Brain microvascular endothelial cell (primary cell): ENCODE data around the gene ADGRL3.
A peak's percentile ranks its signal among the peaks of the same experiment; 100 is the strongest.

Experiments
- DNase-seq: peaks from one replicate; pipeline ENCODE4 v3.0.0-alpha.2; 2020
- H3K27ac ChIP-seq: fragments of 250-450 bp; sonication (Bioruptor Pico); 2 replicates; pipeline ENCODE4 v1.5.1; 2020; ENCODE audit warnings: mild to moderate bottlenecking, moderate library complexity
- H3K27me3 ChIP-seq: fragments of 250-450 bp; sonication (Bioruptor Pico); replicated peaks from 2 replicates; pipeline ENCODE4 v1.5.1; 2020; ENCODE audit warnings: mild to moderate bottlenecking
- H3K36me3 ChIP-seq: fragments of 250-450 bp; sonication (Bioruptor Pico); replicated peaks from 2 replicates; pipeline ENCODE4 v1.5.1; 2020; ENCODE audit warnings: mild to moderate bottlenecking
- H3K4me3 ChIP-seq: 2 replicates; pipeline ENCODE4 v1.5.1; 2011; ENCODE audit warnings: low read depth, mild to moderate bottlenecking, control low read depth, low read length, moderate library complexity
- CTCF ChIP-seq: IDR thresholded peaks from 2 replicates; pipeline ENCODE4 v1.5.1; 2011; ENCODE audit warnings: low read depth, mild to moderate bottlenecking, moderate library complexity, low read length, control low read depth, inconsistent platforms; ENCODE audit errors: missing control alignments
- in situ Hi-C: cut with HindIII; loops from 2 replicates; pipeline ENCODE4 v1.10.0; 2017; ENCODE audit warnings: low sequenced_read_pairs, low pct_ligation_motif_present

The ADGRL3 gene

GRCh38 chr4:61604054-61604453 is 403.9 kb downstream of the ADGRL3 start:
- H3K27ac ChIP-seq = no peak overlapping the region
- no peak overlapping the region for H3K4me3 ChIP-seq
- TF ChIP-seq CTCF = no peak
- no peaks in the 10 kb centered on the region for H3K36me3 ChIP-seq
- H3K27me3 ChIP-seq = no peaks in the 10 kb centered on the region
- in situ Hi-C loops = no loop called here
- DNase-seq = no peak

- Histone ChIP-seq H3K4me3 (no peak overlapping the region), H3K27me3 (no peaks in the 10 kb centered on the region), H3K27ac (no peak overlapping the region), H3K36me3 (no peaks in the 10 kb centered on the region)
- in situ Hi-C loops = no loop called here
- TF ChIP-seq CTCF = no peak
- DNase-seq = no peak
Observed at GRCh38 chr4:61605984-61606383, 405.9 kb downstream of the ADGRL3 start.

- in situ Hi-C loops = no loop called here
- no peak for DNase-seq
- Histone ChIP-seq H3K27ac (no peak overlapping the region), H3K36me3 (no peaks in the 10 kb centered on the region), H3K27me3 (no peaks in the 10 kb centered on the region), H3K4me3 (no peak overlapping the region)
- TF ChIP-seq CTCF = no peak
Observed at GRCh38 chr4:61614231-61614630, 414.1 kb downstream of the ADGRL3 start.

- in situ Hi-C loops = no loop called here
- no peaks in the 10 kb centered on the region for H3K27me3 ChIP-seq
- TF ChIP-seq CTCF = peak; percentile 63
- H3K4me3 ChIP-seq = no peak overlapping the region
- H3K36me3 ChIP-seq = no peaks in the 10 kb centered on the region
- H3K27ac ChIP-seq = no peak overlapping the region
- no peak for DNase-seq
Observed at GRCh38 chr4:61619528-61619927, 419.4 kb downstream of the ADGRL3 start.

GRCh38 chr4:61628282-61628681 is 428.2 kb downstream of the ADGRL3 start:
- Histone ChIP-seq H3K36me3 (no peaks in the 10 kb centered on the region), H3K27me3 (no peaks in the 10 kb centered on the region), H3K27ac (no peak overlapping the region), H3K4me3 (no peak overlapping the region)
- in situ Hi-C loops = no loop called here
- no peak for TF ChIP-seq CTCF
- DNase-seq = no peak

- DNase-seq = no peak
- H3K36me3 ChIP-seq = no peaks in the 10 kb centered on the region
- TF ChIP-seq CTCF = no peak
- no peak overlapping the region for H3K4me3 ChIP-seq
- H3K27ac ChIP-seq = no peak overlapping the region
- no peaks in the 10 kb centered on the region for H3K27me3 ChIP-seq
- in situ Hi-C loops = no loop called here
Observed at GRCh38 chr4:61628727-61629126, 428.6 kb downstream of the ADGRL3 start.
